Large intestine (tissue), 3 donors: ENCODE measurements around the gene ADAMTS20. TPM values are rescaled to one million over a fixed set of nuclear protein-coding genes. Genes with fewer than 3 reads are reported as not detected.

ENCODE experiments used
- DNase-seq, 2 donors: peaks; one replicate each; pipeline versions ENCODE4 v3.0.0 to v3.0.0-alpha.2; 2013
- H3K27ac ChIP-seq: one replicate; pipeline ENCODE4 v1.5.1; 2013; ENCODE audit warnings: low read length
- H3K27me3 ChIP-seq: 2 replicates; pipeline ENCODE4 v1.6.1; 2013; ENCODE audit warnings: low read length; ENCODE audit not compliant: control insufficient read depth, insufficient read depth
- H3K36me3 ChIP-seq: 2 replicates; pipeline ENCODE4 v1.6.1; 2013; ENCODE audit warnings: low read length; ENCODE audit not compliant: control insufficient read depth, insufficient read depth
- H3K4me1 ChIP-seq: one replicate; pipeline ENCODE4 v1.6.1; 2013; ENCODE audit warnings: low read length; ENCODE audit not compliant: control insufficient read depth, insufficient read depth
- H3K4me3 ChIP-seq: one replicate; pipeline ENCODE4 v1.5.1; 2013; ENCODE audit warnings: low read length
- H3K9me3 ChIP-seq: one replicate; pipeline ENCODE4 v1.6.1; 2013; ENCODE audit warnings: mild to moderate bottlenecking, low read depth, low read length, moderate library complexity; ENCODE audit not compliant: control insufficient read depth
- WGBS: methylation state at CpG from one replicate; pipeline ENCODE4 v1.1.5; 2013; ENCODE audit warnings: low lambda C conversion rate; ENCODE audit not compliant: insufficient coverage; 5-methylcytosine and 5-hydroxymethylcytosine counted together
- polyA plus RNA-seq: library from polyadenylated mRNA; unstranded; fragments of 120-200 nt; gene quantifications from one replicate; pipeline ENCODE4 v1.2.1, GENCODE V29; 2013

Gene ADAMTS20
- polyA plus RNA-seq, 1 donor: 0.49 TPM

- no peak for DNase-seq
Observed at GRCh38 chr12:43493261-43493797, 58.7 kb downstream of the ADAMTS20 start.

GRCh38 chr12:43482311-43483085 is 69.5 kb downstream of the ADAMTS20 start:
- H3K4me3 ChIP-seq: no peak overlapping the region
- no peaks in the 10 kb centered on the region for H3K4me1 ChIP-seq
- no peaks in the 10 kb centered on the region for H3K9me3 ChIP-seq
- no peak overlapping the region for H3K27ac ChIP-seq
- H3K36me3 ChIP-seq: no peaks in the 10 kb centered on the region
- DNase-seq: no peak
- no CpG with 5 or more reads among the region's 3 CpGs for WGBS
- no peaks in the 10 kb centered on the region for H3K27me3 ChIP-seq

More at GRCh38 chr12:43493261-43493797, 58.7 kb downstream of the ADAMTS20 start:
- Histone ChIP-seq H3K27ac (no peak overlapping the region), H3K4me1 (no peaks in the 10 kb centered on the region), H3K4me3 (no peak overlapping the region), H3K36me3 (no peaks in the 10 kb centered on the region), H3K27me3 (no peaks in the 10 kb centered on the region), H3K9me3 (no peaks in the 10 kb centered on the region)
- WGBS: 78% methylated on average over 1 of the region's 2 CpGs

GRCh38 chr12:43480591-43480990 is 71.4 kb downstream of the ADAMTS20 start:
- no peak for DNase-seq
- H3K36me3 ChIP-seq: no peaks in the 10 kb centered on the region
- no peak overlapping the region for H3K27ac ChIP-seq
- no peaks in the 10 kb centered on the region for H3K9me3 ChIP-seq
- WGBS: 96% methylated on average over 3 of the region's 3 CpGs
- no peaks in the 10 kb centered on the region for H3K4me1 ChIP-seq
- no peaks in the 10 kb centered on the region for H3K27me3 ChIP-seq
- no peak overlapping the region for H3K4me3 ChIP-seq

GRCh38 chr12:43462741-43463140 is 89.3 kb downstream of the ADAMTS20 start:
- H3K36me3 ChIP-seq: no peaks in the 10 kb centered on the region
- no peak overlapping the region for H3K4me3 ChIP-seq
- H3K27me3 ChIP-seq: no peaks in the 10 kb centered on the region
- no peak overlapping the region for H3K27ac ChIP-seq
- no peaks in the 10 kb centered on the region for H3K9me3 ChIP-seq
- WGBS: 50% methylated on average over 1 of the region's 3 CpGs
- DNase-seq: no peak
- no peaks in the 10 kb centered on the region for H3K4me1 ChIP-seq

GRCh38 chr12:43462080-43462479 is 89.9 kb downstream of the ADAMTS20 start:
- WGBS: 70% methylated on average over 2 of the region's 2 CpGs
- H3K27ac ChIP-seq: no peak overlapping the region
- H3K4me1 ChIP-seq: no peaks in the 10 kb centered on the region
- H3K4me3 ChIP-seq: no peak overlapping the region
- H3K9me3 ChIP-seq: no peaks in the 10 kb centered on the region
- no peaks in the 10 kb centered on the region for H3K36me3 ChIP-seq
- H3K27me3 ChIP-seq: no peaks in the 10 kb centered on the region
- DNase-seq: no peak

- no peaks in the 10 kb centered on the region for H3K36me3 ChIP-seq
- WGBS: no CpG with 5 or more reads among the region's 4 CpGs
- no peaks in the 10 kb centered on the region for H3K27me3 ChIP-seq
- DNase-seq: no peak
- no peak overlapping the region for H3K27ac ChIP-seq
- no peaks in the 10 kb centered on the region for H3K4me1 ChIP-seq
- no peaks in the 10 kb centered on the region for H3K9me3 ChIP-seq
- H3K4me3 ChIP-seq: no peak overlapping the region
Observed at GRCh38 chr12:43459285-43459684, 92.7 kb downstream of the ADAMTS20 start.

- no peaks in the 10 kb centered on the region for H3K4me1 ChIP-seq
- no peaks in the 10 kb centered on the region for H3K27me3 ChIP-seq
- no peak for DNase-seq
- H3K27ac ChIP-seq: no peak overlapping the region
- H3K4me3 ChIP-seq: no peak overlapping the region
- no peaks in the 10 kb centered on the region for H3K36me3 ChIP-seq
- H3K9me3 ChIP-seq: no peaks in the 10 kb centered on the region
- WGBS: 96% methylated on average over 5 of the region's 8 CpGs
Observed at GRCh38 chr12:43453761-43454160, 98.2 kb downstream of the ADAMTS20 start.

GRCh38 chr12:43444940-43445564 is 107.0 kb downstream of the ADAMTS20 start:
- no peaks in the 10 kb centered on the region for H3K9me3 ChIP-seq
- H3K4me1 ChIP-seq: no peaks in the 10 kb centered on the region
- no peaks in the 10 kb centered on the region for H3K27me3 ChIP-seq
- DNase-seq: peak; percentile 6 to 9
- 66% methylated on average over 3 of the region's 3 CpGs for WGBS
- no peak overlapping the region for H3K4me3 ChIP-seq
- H3K36me3 ChIP-seq: no peaks in the 10 kb centered on the region
- H3K27ac ChIP-seq: no peak overlapping the region

GRCh38 chr12:43436597-43436996 is 115.4 kb downstream of the ADAMTS20 start:
- H3K27me3 ChIP-seq: no peaks in the 10 kb centered on the region
- no peaks in the 10 kb centered on the region for H3K9me3 ChIP-seq
- no peaks in the 10 kb centered on the region for H3K36me3 ChIP-seq
- WGBS: 100% methylated on average over 2 of the region's 4 CpGs
- H3K4me3 ChIP-seq: no peak overlapping the region
- no peak overlapping the region for H3K27ac ChIP-seq
- no peaks in the 10 kb centered on the region for H3K4me1 ChIP-seq
- no peak for DNase-seq

- H3K27ac ChIP-seq: no peak overlapping the region
- H3K27me3 ChIP-seq: no peaks in the 10 kb centered on the region
- DNase-seq: no peak
- no CpG with 5 or more reads among the region's 2 CpGs for WGBS
- H3K4me3 ChIP-seq: no peak overlapping the region
- H3K4me1 ChIP-seq: no peaks in the 10 kb centered on the region
- no peaks in the 10 kb centered on the region for H3K9me3 ChIP-seq
- H3K36me3 ChIP-seq: no peaks in the 10 kb centered on the region
Observed at GRCh38 chr12:43434614-43435013, 117.4 kb downstream of the ADAMTS20 start.
